T-cell (primary cell): ENCODE results near the gene ING4. TPM values are rescaled to one million over a fixed set of nuclear protein-coding genes. Genes with fewer than 3 reads are reported as not detected.

Experiments
- ATAC-seq, 4 experiments: fragments of 200-7000 bp in 3 of 4; fragments of 150-1000 bp in 1 of 4; cut with Tn5 transposase; replicated peaks in 1 of 4; 1 replicate in 3 of 4; 2 replicates in 1 of 4; pipeline ENCODE4 v1.10.0; 2021; ENCODE audit warnings: moderate library complexity in 3 of 4, mild to moderate bottlenecking in 2 of 4, moderate number of reproducible peaks in 1 of 4
- CTCF ChIA-PET, 2 donors: fragments of 300-600 bp; sonication (Branson Sonifier 250); formaldehyde crosslinking; loops; one replicate each; lab custom pipeline; 2022; ENCODE audit warnings: antibody characterized with exemption in 2 of 2; lab: Charles Lee
- POLR2A ChIA-PET, 2 donors: fragments of 300-600 bp; sonication (Branson Sonifier 250); formaldehyde crosslinking; loops; one replicate each; lab custom pipeline; 2022; ENCODE audit warnings: antibody characterized with exemption in 2 of 2; lab: Charles Lee
- DNase-seq, 35 experiments: peaks; one replicate each; pipeline versions ENCODE4 v3.0.0 to v3.0.0-alpha.2; 2013 to 2023
- H3K27ac ChIP-seq: one replicate; pipeline ENCODE4 v1.5.1; 2013; ENCODE audit warnings: low read length
- H3K27me3 ChIP-seq, 2 experiments: replicated peaks in 1 of 2; 1 replicate in 1 of 2; 2 replicates in 1 of 2; pipeline versions ENCODE4 v1.6.1 to v1.7.0; 2013; ENCODE audit warnings: low read length in 1 of 2, mixed read lengths in 1 of 2; ENCODE audit not compliant: control insufficient read depth in 2 of 2, insufficient read depth in 2 of 2; ENCODE audit errors: extremely low read depth in 1 of 2
- H3K36me3 ChIP-seq, 2 donors: 1 replicate in 1 of 2; 2 replicates in 1 of 2; pipeline versions ENCODE4 v1.6.1 to v1.7.0; 2013; ENCODE audit warnings: low read length in 1 of 2; ENCODE audit not compliant: control insufficient read depth in 2 of 2, insufficient read depth in 1 of 2; ENCODE audit errors: extremely low read depth in 1 of 2
- H3K4me1 ChIP-seq, 2 experiments: 1 replicate in 1 of 2; 2 replicates in 1 of 2; pipeline versions ENCODE4 v1.6.1 to v1.7.0; 2013; ENCODE audit warnings: low read length in 2 of 2, mixed read lengths in 1 of 2; ENCODE audit not compliant: insufficient read depth in 2 of 2, control insufficient read depth in 1 of 2; ENCODE audit errors: extremely low read depth in 1 of 2
- H3K4me3 ChIP-seq, 2 donors: 1 replicate in 1 of 2; 2 replicates in 1 of 2; pipeline versions ENCODE4 v1.5.1 to v1.7.0; 2013; ENCODE audit warnings: mild to moderate bottlenecking in 2 of 2, low read length in 1 of 2, moderate library complexity in 1 of 2; ENCODE audit not compliant: control insufficient read depth in 1 of 2; ENCODE audit errors: extremely low read depth in 1 of 2
- H3K9me3 ChIP-seq: 2 replicates; pipeline ENCODE4 v1.7.0; 2013
- H3K27ac Mint-ChIP-seq, 2 donors: one replicate each; pipeline ENCODE4 v1.8.0; 2020 to 2021; ENCODE audit warnings: mild to moderate bottlenecking in 2 of 2, mixed read lengths in 2 of 2
- H3K27me3 Mint-ChIP-seq, 2 donors: one replicate each; pipeline ENCODE4 v1.8.0; 2021 to 2022; ENCODE audit warnings: mixed read lengths in 2 of 2
- H3K36me3 Mint-ChIP-seq: one replicate; pipeline ENCODE4 v1.8.0; 2021; ENCODE audit warnings: mixed read lengths
- H3K4me1 Mint-ChIP-seq, 3 donors: one replicate each; pipeline ENCODE4 v1.8.0; 2020 to 2022; ENCODE audit warnings: mixed read lengths in 3 of 3, mild to moderate bottlenecking in 1 of 3
- H3K4me3 Mint-ChIP-seq, 3 donors: one replicate each; pipeline ENCODE4 v1.8.0; 2020 to 2022; ENCODE audit warnings: mild to moderate bottlenecking in 3 of 3, mixed read lengths in 3 of 3, moderate library complexity in 3 of 3
- H3K9me3 Mint-ChIP-seq, 3 donors: one replicate each; pipeline ENCODE4 v1.8.0; 2020 to 2022; ENCODE audit warnings: mixed read lengths in 3 of 3
- WGBS: methylation state at CpG from one replicate; pipeline ENCODE4 v1.1.5; 2013; ENCODE audit warnings: missing lambda C conversion rate; ENCODE audit not compliant: insufficient coverage; 5-methylcytosine and 5-hydroxymethylcytosine counted together
- total RNA-seq, 35 experiments: library from RNA in 6 of 35; stranded (reverse) in 6 of 35; fragments of 120-200 nt in 1 of 35; gene quantifications; one replicate each; pipeline versions ENCODE4 v1.2.1 to v1.2.4 and lab custom pipeline; 2013 to 2026

The ING4 gene
- total RNA-seq, 5 donors from 2014 or later (not counting 1 experiment from before 2014, with no cell fraction given): 34.0 to 71.3 (median 64.5) TPM

DNA sequence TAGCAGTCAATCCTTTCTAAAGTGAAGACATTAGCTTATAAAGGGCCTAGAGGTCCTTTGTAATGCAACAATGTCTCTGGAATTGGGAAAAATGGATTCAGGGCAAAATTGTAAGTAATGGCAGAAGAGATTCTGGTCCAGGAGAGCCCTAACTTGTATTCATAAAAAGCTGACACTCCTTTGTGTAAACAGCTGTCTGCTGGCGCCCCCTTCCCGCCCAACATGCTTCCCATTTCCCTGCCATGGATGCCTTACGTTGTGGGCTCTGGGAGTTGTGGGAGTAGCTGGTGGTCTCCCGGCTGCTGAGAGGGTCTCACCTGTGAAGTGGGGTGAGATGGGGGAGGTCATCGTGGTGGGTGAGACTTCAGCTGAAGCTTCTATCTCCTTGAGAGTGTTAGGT is 18.0 kb downstream of the ING4 start:
- CTCF ChIA-PET: interaction anchor here in 1 of 2 donors (0.5 kb wide), 1 partner anchor 24 kb away, joined by 9 read pairs; no protein-coding TSS in a partner anchor
- POLR2A ChIA-PET: interaction anchor here (0.6 to 0.9 kb wide), 2 partner anchors 13 to 37 kb away, joined by 4 to 16 read pairs; no protein-coding TSS in a partner anchor
- peaks cover 0 to 10% of the 10 kb centered on the region in 2 experiments for H3K27me3 ChIP-seq
- H3K36me3 ChIP-seq: peaks cover 4 to 8% of the 10 kb centered on the region in 2 donors
- ATAC-seq (no peak), DNase-seq (peak in 1 of 35 experiments; percentile 27)
- Mint-ChIP-seq H3K4me1 (peaks cover 10 to 25% (median 16%) of the 10 kb centered on the region in 3 donors), H3K36me3 (peaks cover 27% of the 10 kb centered on the region), H3K4me3 (no peak overlapping the region), H3K9me3 (peaks cover 0 to 14% (median 4%) of the 10 kb centered on the region in 3 donors), H3K27me3 (no peaks in the 10 kb centered on the region), H3K27ac (peak overlapping the region in 1 of 2 donors; percentile 64)
- H3K9me3 ChIP-seq: peaks cover 3% of the 10 kb centered on the region
- peaks cover 0 to 13% of the 10 kb centered on the region in 2 experiments for H3K4me1 ChIP-seq
- WGBS: no CpG with 5 or more reads among the region's 5 CpGs
- no peak overlapping the region for H3K4me3 ChIP-seq
- no peak overlapping the region for H3K27ac ChIP-seq

DNA sequence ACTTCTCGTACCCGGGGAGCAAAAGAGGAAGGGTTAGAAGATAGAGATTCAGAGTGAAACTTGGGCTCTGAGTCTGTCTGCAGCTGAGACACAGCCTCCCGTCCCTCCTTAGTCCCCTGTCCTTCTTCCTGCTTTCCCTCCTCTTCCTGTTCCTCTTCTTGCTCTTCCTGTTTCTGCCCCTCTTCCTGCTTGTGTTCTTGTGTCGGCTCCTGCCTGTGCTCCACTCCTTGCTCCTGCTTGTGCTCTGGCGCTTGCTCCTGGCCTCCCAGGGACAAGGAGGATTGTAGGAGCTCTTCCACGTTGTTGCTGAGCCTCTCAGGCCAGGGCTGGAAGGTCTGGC is 18.7 kb downstream of the ING4 start:
- Mint-ChIP-seq H3K36me3 (peaks cover 27% of the 10 kb centered on the region), H3K9me3 (peaks cover 0 to 14% (median 4%) of the 10 kb centered on the region in 3 donors), H3K27me3 (no peaks in the 10 kb centered on the region), H3K27ac (peak overlapping the region in 1 of 2 donors; percentile 29), H3K4me1 (peaks cover 10 to 25% (median 16%) of the 10 kb centered on the region in 3 donors), H3K4me3 (no peak overlapping the region)
- H3K4me1 ChIP-seq: peaks cover 0 to 13% of the 10 kb centered on the region in 2 experiments
- H3K27me3 ChIP-seq: peaks cover 0 to 10% of the 10 kb centered on the region in 2 experiments
- no peak overlapping the region for H3K27ac ChIP-seq
- WGBS: 60% methylated on average over 2 of the region's 6 CpGs
- ATAC-seq (no peak), DNase-seq (no peak)
- POLR2A ChIA-PET: interaction anchor here in 1 of 2 donors (0.9 kb wide), 1 partner anchor 12 kb away, joined by 4 read pairs; no protein-coding TSS in a partner anchor
- H3K9me3 ChIP-seq: peaks cover 3% of the 10 kb centered on the region
- CTCF ChIA-PET: interaction anchor here in 1 of 2 donors (0.5 kb wide), 1 partner anchor 25 kb away, joined by 9 read pairs; no protein-coding TSS in a partner anchor
- H3K36me3 ChIP-seq: peaks cover 4 to 7% of the 10 kb centered on the region in 2 donors
- H3K4me3 ChIP-seq: no peak overlapping the region

DNA sequence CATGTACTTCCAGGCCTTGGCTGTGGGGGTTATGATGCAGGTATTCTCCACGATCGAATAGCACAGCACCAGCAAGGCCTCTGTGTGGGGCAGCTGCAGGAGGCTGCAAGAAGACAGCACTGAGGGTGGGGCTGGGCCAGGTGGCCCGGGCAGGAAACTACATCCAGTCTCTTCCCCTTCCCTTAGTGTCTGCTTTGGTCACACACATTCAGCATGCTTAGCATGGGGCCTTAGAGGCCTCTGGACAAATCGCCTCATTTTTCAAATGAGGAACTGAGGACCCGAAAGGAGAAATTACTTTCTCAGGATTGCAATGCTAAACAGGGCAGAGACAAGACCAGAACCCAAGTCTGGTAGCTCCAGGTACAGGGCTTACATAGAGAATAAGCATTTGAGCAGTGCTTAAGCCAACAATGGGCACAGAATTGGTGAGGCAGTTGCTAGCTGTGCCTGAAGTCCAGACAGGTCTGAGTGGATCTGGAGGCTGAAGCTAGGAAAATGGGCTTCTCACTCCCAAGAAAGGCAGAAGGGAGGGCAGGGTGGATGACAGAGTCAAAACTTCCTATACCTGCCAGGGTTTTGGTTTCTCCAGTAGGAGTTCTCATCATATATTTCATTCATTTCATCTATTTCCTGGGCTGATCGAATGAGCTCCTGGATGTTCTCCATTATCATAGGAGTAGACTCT is 19.2 kb downstream of the ING4 start:
- peaks cover 10 to 25% (median 16%) of the 10 kb centered on the region in 3 donors for H3K4me1 Mint-ChIP-seq
- CTCF ChIA-PET: no interaction called here
- H3K27me3 Mint-ChIP-seq: no peaks in the 10 kb centered on the region
- H3K36me3 Mint-ChIP-seq: peaks cover 27% of the 10 kb centered on the region
- ATAC-seq (no peak), DNase-seq (no peak)
- peaks cover 3% of the 10 kb centered on the region for H3K9me3 ChIP-seq
- H3K27ac ChIP-seq: no peak overlapping the region
- no peak overlapping the region for H3K4me3 Mint-ChIP-seq
- H3K4me1 ChIP-seq: peaks cover 0 to 13% of the 10 kb centered on the region in 2 experiments
- WGBS: 67% methylated on average over 3 of the region's 6 CpGs
- H3K27me3 ChIP-seq: peaks cover 0 to 10% of the 10 kb centered on the region in 2 experiments
- no peak overlapping the region for H3K4me3 ChIP-seq
- H3K36me3 ChIP-seq: peaks cover 4 to 7% of the 10 kb centered on the region in 2 donors
- peaks cover 0 to 14% (median 4%) of the 10 kb centered on the region in 3 donors for H3K9me3 Mint-ChIP-seq
- POLR2A ChIA-PET: no interaction called here
- H3K27ac Mint-ChIP-seq: no peak overlapping the region

DNA sequence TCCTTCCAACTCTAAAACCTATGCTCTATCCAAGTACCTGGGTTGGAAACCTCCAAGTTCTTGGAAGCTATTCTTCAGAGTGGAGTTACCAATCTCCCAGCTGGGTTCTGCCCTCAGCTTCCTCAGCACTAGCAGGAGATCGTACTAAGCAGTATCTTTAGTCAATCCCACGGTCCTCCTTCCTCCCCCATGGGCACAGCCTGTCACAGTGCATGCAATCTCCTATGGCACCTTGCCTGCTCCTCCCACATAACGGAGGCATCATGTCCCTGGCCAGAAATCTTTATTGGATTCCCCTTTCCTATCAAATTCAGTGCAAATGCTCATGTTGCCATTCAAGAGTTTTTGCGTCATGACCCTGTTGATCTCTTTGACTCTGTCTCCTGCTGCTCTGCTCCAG is 21.8 kb downstream of the ING4 start:
- H3K9me3 ChIP-seq: peaks cover 3% of the 10 kb centered on the region
- DNase-seq (no peak), ATAC-seq (no peak)
- H3K27me3 Mint-ChIP-seq: no peaks in the 10 kb centered on the region
- no peak overlapping the region for H3K27ac ChIP-seq
- no peak overlapping the region for H3K27ac Mint-ChIP-seq
- H3K27me3 ChIP-seq: peaks cover 0 to 1% of the 10 kb centered on the region in 2 experiments
- H3K9me3 Mint-ChIP-seq: peaks cover 0 to 14% (median 4%) of the 10 kb centered on the region in 3 donors
- peaks cover 15% of the 10 kb centered on the region for H3K36me3 Mint-ChIP-seq
- H3K36me3 ChIP-seq: peaks cover 0 to 2% of the 10 kb centered on the region in 2 donors
- CTCF ChIA-PET: no interaction called here
- H3K4me1 ChIP-seq: peaks cover 4% of the 10 kb centered on the region in 2 experiments
- WGBS: 75% methylated on average over 4 of the region's 4 CpGs
- POLR2A ChIA-PET: no interaction called here
- no peak overlapping the region for H3K4me3 ChIP-seq
- H3K4me1 Mint-ChIP-seq: peaks cover 5 to 17% (median 16%) of the 10 kb centered on the region in 3 donors
- H3K4me3 Mint-ChIP-seq: no peak overlapping the region

DNA sequence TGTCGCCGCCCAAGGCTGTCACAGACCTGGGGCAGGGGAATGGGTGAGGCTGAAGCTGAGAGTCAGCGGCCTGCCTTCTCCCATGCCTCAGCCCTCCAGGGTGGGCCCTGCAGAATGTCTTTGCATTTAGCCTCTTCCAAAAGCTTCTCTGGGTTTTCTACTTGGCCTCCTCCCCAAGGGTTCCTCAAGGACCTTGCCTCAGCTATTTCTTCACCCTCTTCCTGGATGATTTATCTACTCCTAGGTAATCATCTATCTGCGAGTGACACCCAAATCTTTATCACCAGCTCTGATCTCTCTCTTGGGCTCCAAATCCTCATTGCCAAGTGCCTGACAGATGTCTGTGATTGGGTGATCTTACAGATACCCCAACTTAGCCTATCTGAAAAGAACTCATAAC is 22.4 kb downstream of the ING4 start:
- 97% methylated on average over 3 of the region's 4 CpGs for WGBS
- peaks cover 3% of the 10 kb centered on the region for H3K9me3 ChIP-seq
- peaks cover 8 to 10% of the 10 kb centered on the region in 2 experiments for H3K4me1 ChIP-seq
- no peak overlapping the region for H3K27ac ChIP-seq
- POLR2A ChIA-PET: no interaction called here
- Mint-ChIP-seq H3K9me3 (peaks cover 0 to 14% (median 4%) of the 10 kb centered on the region in 3 donors), H3K27me3 (no peaks in the 10 kb centered on the region), H3K36me3 (peaks cover 15% of the 10 kb centered on the region), H3K27ac (no peak overlapping the region), H3K4me3 (no peak overlapping the region), H3K4me1 (peaks cover 10 to 22% (median 19%) of the 10 kb centered on the region in 3 donors)
- ATAC-seq: no peak
- no peak overlapping the region for H3K4me3 ChIP-seq
- no peaks in the 10 kb centered on the region for H3K36me3 ChIP-seq
- H3K27me3 ChIP-seq: peaks cover 0 to 3% of the 10 kb centered on the region in 2 experiments
- CTCF ChIA-PET: no interaction called here
- DNase-seq: no peak

DNA sequence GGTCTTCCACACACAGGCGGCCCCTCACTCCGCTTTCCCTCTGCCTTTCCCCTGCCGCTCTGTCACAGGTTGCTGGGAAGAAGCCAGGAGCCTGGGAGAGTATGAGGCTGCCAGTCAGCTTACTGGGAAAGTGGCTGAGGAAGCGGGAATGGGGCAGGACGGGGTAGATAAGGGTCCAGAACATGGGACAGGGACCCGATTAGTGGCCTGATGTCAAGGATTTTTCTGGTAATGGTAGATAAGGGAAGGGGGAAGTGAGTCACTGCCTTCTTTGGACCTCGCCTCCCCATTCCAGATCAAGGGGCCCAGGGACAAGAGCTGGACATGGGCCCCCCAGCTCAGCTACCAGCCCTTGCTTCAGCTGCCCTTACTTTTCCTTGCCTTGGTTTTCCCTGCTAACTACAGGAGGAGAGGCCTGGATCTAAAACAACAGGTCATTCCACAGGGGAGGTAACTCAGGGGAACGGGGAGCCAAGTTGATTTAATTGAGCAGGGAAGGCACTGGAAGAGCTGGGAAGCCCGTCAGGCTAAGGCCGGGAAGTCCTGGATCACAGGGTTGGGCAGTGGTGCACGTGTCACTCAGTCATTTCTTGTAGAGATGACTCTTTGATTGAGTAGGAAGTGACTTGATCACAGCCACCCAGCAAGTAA is 23.6 kb downstream of the ING4 start:
- 72% methylated on average over 9 of the region's 11 CpGs for WGBS

More for the DNA sequence above, 23.6 kb downstream of the ING4 start:
- Histone ChIP-seq H3K4me1 (peaks cover 12 to 22% of the 10 kb centered on the region in 2 experiments), H3K36me3 (no peaks in the 10 kb centered on the region), H3K27ac (no peak overlapping the region), H3K4me3 (no peak overlapping the region), H3K27me3 (peaks cover 0 to 3% of the 10 kb centered on the region in 2 experiments), H3K9me3 (peaks cover 3% of the 10 kb centered on the region)
- Mint-ChIP-seq H3K36me3 (peaks cover 9% of the 10 kb centered on the region), H3K9me3 (peaks cover 0 to 9% (median 4%) of the 10 kb centered on the region in 3 donors), H3K4me1 (peaks cover 18 to 29% (median 20%) of the 10 kb centered on the region in 3 donors), H3K27ac (no peak overlapping the region), H3K4me3 (no peak overlapping the region), H3K27me3 (no peaks in the 10 kb centered on the region)
- ChIA-PET POLR2A (interaction anchor here in 1 of 2 donors (0.5 kb wide), 1 partner anchor 83 kb away, joined by 4 read pairs; no protein-coding TSS in a partner anchor), CTCF (interaction anchor here (0.5 to 1.3 kb wide), 2 partner anchors 14 to 19 kb away, joined by 3 to 4 read pairs; no protein-coding TSS in a partner anchor)
- ATAC-seq: no peak
- no peak for DNase-seq
